ENCODE results near the gene TCF3.

DNA sequence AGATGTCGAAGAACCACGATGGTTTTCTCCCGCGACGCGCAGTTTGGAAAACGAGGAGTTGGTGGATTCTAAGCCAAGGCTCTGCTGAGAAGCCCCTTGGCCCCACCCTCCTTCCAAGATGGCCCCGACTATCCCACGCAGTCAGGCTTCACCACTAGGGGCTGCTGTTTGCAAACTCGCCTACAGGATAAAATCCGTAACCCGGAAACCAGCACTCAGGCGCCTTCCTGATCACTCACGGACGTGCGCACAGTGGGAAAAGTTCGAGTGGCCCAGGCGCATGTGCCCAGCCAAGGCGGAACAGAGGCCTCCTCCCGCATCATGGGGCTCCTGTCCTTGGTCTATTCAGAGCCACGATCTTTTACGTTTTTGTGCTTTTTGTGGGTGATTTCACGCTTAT lies 28.0 kb downstream of the TCF3 start:
- TF ChIP-seq EZH2 (IDR thresholded peaks at IDR 0.05; ENCODE audit: borderline replicate concordance) (no peak), CTCF (IDR thresholded peaks at IDR 0.05; ENCODE audit: poor library complexity) (peak; percentile 57)

Measured in hepatocyte (in vitro differentiated cells).